ENCODE data around the gene IMMT. TPM values are rescaled to one million over a fixed set of nuclear protein-coding genes. Genes with fewer than 3 reads are reported as not detected.

The IMMT gene
- total RNA-seq, 1 experiment from 2014 or later, result 88.7 TPM

- BruUV-seq (replicated peaks), result no TSS peak
- Mint-ChIP-seq H3K36me3 (ENCODE audit: insufficient read depth, unreplicated experiment) (peaks cover 19% of the 10 kb centered on the region), H3K4me3 (ENCODE audit: low read depth, unreplicated experiment) (no peak overlapping the region), H3K27me3 (ENCODE audit: unreplicated experiment) (no peaks in the 10 kb centered on the region), H3K4me1 (ENCODE audit: low read depth, unreplicated experiment) (no peaks in the 10 kb centered on the region), H3K9me3 (ENCODE audit: low read depth, unreplicated experiment) (no peaks in the 10 kb centered on the region), H3K27ac (ENCODE audit: unreplicated experiment) (no peak overlapping the region)
- intact Hi-C loops (cut with micrococcal nuclease; ENCODE audit: unreplicated experiment), result no loop called here
- CTCF ChIA-PET, result no interaction called here
- no peak for DNase-seq
- no peak for TF ChIP-seq CTCF (IDR thresholded peaks at IDR 0.05; ENCODE audit: unreplicated experiment)
Observed at GRCh38 chr2:86214503-86214832, 19.2 kb upstream of the IMMT start.

GRCh38 chr2:86213699-86214502, 18.6 kb upstream of the IMMT start:
- no TSS peak for BruUV-seq (replicated peaks)
- no peak overlapping the region for H3K4me3 Mint-ChIP-seq (ENCODE audit: low read depth, unreplicated experiment)
- H3K36me3 Mint-ChIP-seq (ENCODE audit: insufficient read depth, unreplicated experiment), result peaks cover 21% of the 10 kb centered on the region
- no peak overlapping the region for H3K27ac Mint-ChIP-seq (ENCODE audit: unreplicated experiment)
- H3K4me1 Mint-ChIP-seq (ENCODE audit: low read depth, unreplicated experiment), result no peaks in the 10 kb centered on the region
- no peak for TF ChIP-seq CTCF (IDR thresholded peaks at IDR 0.05; ENCODE audit: unreplicated experiment)
- no peaks in the 10 kb centered on the region for H3K9me3 Mint-ChIP-seq (ENCODE audit: low read depth, unreplicated experiment)
- intact Hi-C loops (cut with micrococcal nuclease; ENCODE audit: unreplicated experiment), result no loop called here
- DNase-seq, result no peak
- CTCF ChIA-PET, result no interaction called here
- no peaks in the 10 kb centered on the region for H3K27me3 Mint-ChIP-seq (ENCODE audit: unreplicated experiment)

- no peak overlapping the region for H3K27ac Mint-ChIP-seq (ENCODE audit: unreplicated experiment)
Observed at GRCh38 chr2:86213056-86213455, 17.8 kb upstream of the IMMT start.

GRCh38 chr2:86211796-86212188, 16.5 kb upstream of the IMMT start:
- no peaks in the 10 kb centered on the region for H3K4me1 Mint-ChIP-seq (ENCODE audit: low read depth, unreplicated experiment)
- no peak overlapping the region for H3K27ac Mint-ChIP-seq (ENCODE audit: unreplicated experiment)
- H3K9me3 Mint-ChIP-seq (ENCODE audit: low read depth, unreplicated experiment), result no peaks in the 10 kb centered on the region
- CTCF ChIA-PET, result no interaction called here
- BruUV-seq (replicated peaks), result no TSS peak
- no peak overlapping the region for H3K4me3 Mint-ChIP-seq (ENCODE audit: low read depth, unreplicated experiment)
- intact Hi-C loops (cut with micrococcal nuclease; ENCODE audit: unreplicated experiment), result no loop called here
- peaks cover 26% of the 10 kb centered on the region for H3K36me3 Mint-ChIP-seq (ENCODE audit: insufficient read depth, unreplicated experiment)
- DNase-seq, result no peak
- no peaks in the 10 kb centered on the region for H3K27me3 Mint-ChIP-seq (ENCODE audit: unreplicated experiment)
- no peak for TF ChIP-seq CTCF (IDR thresholded peaks at IDR 0.05; ENCODE audit: unreplicated experiment)

More at GRCh38 chr2:86213056-86213455, 17.8 kb upstream of the IMMT start:
- CTCF ChIA-PET, result no interaction called here
- intact Hi-C loops (cut with micrococcal nuclease; ENCODE audit: unreplicated experiment), result no loop called here
- H3K4me1 Mint-ChIP-seq (ENCODE audit: low read depth, unreplicated experiment), result no peaks in the 10 kb centered on the region
- peaks cover 26% of the 10 kb centered on the region for H3K36me3 Mint-ChIP-seq (ENCODE audit: insufficient read depth, unreplicated experiment)
- no peak overlapping the region for H3K4me3 Mint-ChIP-seq (ENCODE audit: low read depth, unreplicated experiment)
- H3K27me3 Mint-ChIP-seq (ENCODE audit: unreplicated experiment), result no peaks in the 10 kb centered on the region
- TF ChIP-seq CTCF (IDR thresholded peaks at IDR 0.05; ENCODE audit: unreplicated experiment), result no peak
- DNase-seq, result no peak
- no peaks in the 10 kb centered on the region for H3K9me3 Mint-ChIP-seq (ENCODE audit: low read depth, unreplicated experiment)
- BruUV-seq (replicated peaks), result no TSS peak

Measured in Calu3 (cell line).